ENCODE data around the gene TMC5.

TMC5 gene

GRCh38 chr16:19419698-19420075, 2.0 kb downstream of the TMC5 start:
- H3K4me3 ChIP-seq (replicated peaks in 1 of 2; ENCODE audit: low read depth in 2 of 2, low read length in 2 of 2), result no peak overlapping the region
- peak in 1 of 2 donors; percentile 55 for DNase-seq (ENCODE audit: low read depth in 2 of 2)
- no peak for TF ChIP-seq CTCF (IDR thresholded peaks at IDR 0.05; ENCODE audit: low read depth, low read length)

GRCh38 chr16:19424478-19424877, 6.8 kb downstream of the TMC5 start:
- TF ChIP-seq CTCF (IDR thresholded peaks at IDR 0.05; ENCODE audit: low read depth, low read length), result no peak
- H3K4me3 ChIP-seq (replicated peaks in 1 of 2; ENCODE audit: low read depth in 2 of 2, low read length in 2 of 2), result no peak overlapping the region
- no peak for DNase-seq (ENCODE audit: low read depth in 2 of 2)

GRCh38 chr16:19430345-19430744, 12.7 kb downstream of the TMC5 start:
- TF ChIP-seq CTCF (IDR thresholded peaks at IDR 0.05; ENCODE audit: low read depth, low read length), result no peak
- DNase-seq (ENCODE audit: low read depth in 2 of 2), result no peak
- no peak overlapping the region for H3K4me3 ChIP-seq (replicated peaks in 1 of 2; ENCODE audit: low read depth in 2 of 2, low read length in 2 of 2)

GRCh38 chr16:19431636-19432340, 14.1 kb downstream of the TMC5 start:
- no peak for TF ChIP-seq CTCF (IDR thresholded peaks at IDR 0.05; ENCODE audit: low read depth, low read length)
- H3K4me3 ChIP-seq (replicated peaks in 1 of 2; ENCODE audit: low read depth in 2 of 2, low read length in 2 of 2), result no peak overlapping the region
- DNase-seq (ENCODE audit: low read depth in 2 of 2), result no peak

GRCh38 chr16:19432429-19432828, 14.7 kb downstream of the TMC5 start:
- H3K4me3 ChIP-seq (replicated peaks in 1 of 2; ENCODE audit: low read depth in 2 of 2, low read length in 2 of 2), result no peak overlapping the region
- peak in 1 of 2 donors; percentile 3 for DNase-seq (ENCODE audit: low read depth in 2 of 2)
- no peak for TF ChIP-seq CTCF (IDR thresholded peaks at IDR 0.05; ENCODE audit: low read depth, low read length)

- no peak for TF ChIP-seq CTCF (IDR thresholded peaks at IDR 0.05; ENCODE audit: low read depth, low read length)
- H3K4me3 ChIP-seq (replicated peaks in 1 of 2; ENCODE audit: low read depth in 2 of 2, low read length in 2 of 2), result no peak overlapping the region
- no peak for DNase-seq (ENCODE audit: low read depth in 2 of 2)
Observed at GRCh38 chr16:19434584-19434983, 16.9 kb downstream of the TMC5 start.

GRCh38 chr16:19436540-19436939, 18.9 kb downstream of the TMC5 start:
- TF ChIP-seq CTCF (IDR thresholded peaks at IDR 0.05; ENCODE audit: low read depth, low read length), result no peak
- H3K4me3 ChIP-seq (replicated peaks in 1 of 2; ENCODE audit: low read depth in 2 of 2, low read length in 2 of 2), result no peak overlapping the region
- DNase-seq (ENCODE audit: low read depth in 2 of 2), result no peak

All from cardiac fibroblast (primary cell).